GM19397 (cell line): ENCODE results near the gene EIF1B.

ENCODE experiments used
- ATAC-seq: cut with Tn5 transposase; IDR thresholded peaks from one replicate; pipeline ENCODE4 v1.9.1; 2021; ENCODE audit warnings: mild to moderate bottlenecking, moderate library complexity; ENCODE audit not compliant: unreplicated experiment

EIF1B gene

DNA sequence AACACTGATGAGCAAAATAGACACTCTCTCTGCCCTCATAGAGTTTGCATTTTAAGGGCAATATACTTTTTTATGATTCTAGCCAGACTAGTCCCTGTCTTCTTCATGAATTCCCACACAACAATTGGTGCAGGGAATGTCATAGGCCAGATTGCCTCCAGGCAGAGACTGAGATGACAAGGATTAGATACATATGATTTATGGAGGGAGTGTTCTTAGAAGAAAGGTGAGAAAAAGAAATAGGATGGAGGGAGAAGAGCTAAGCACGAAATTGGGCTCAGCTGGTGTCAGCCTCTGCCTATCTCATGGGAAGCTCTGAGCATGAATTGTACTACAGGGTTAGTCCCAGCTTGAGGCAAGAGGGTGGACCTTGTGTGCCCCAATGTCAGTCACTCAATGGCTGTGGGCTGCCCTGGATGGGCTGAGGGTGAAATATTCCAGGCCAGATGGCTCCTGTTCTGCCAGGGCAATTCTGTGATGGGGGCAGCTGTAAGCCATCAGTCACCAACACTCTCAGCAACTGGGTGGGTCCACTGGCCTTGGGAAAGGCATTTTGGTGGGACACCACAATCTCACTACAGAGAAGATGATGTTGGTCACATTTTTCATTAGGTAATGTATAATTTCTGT is 31.1 kb downstream of the EIF1B start:
- ATAC-seq, result no peak

DNA sequence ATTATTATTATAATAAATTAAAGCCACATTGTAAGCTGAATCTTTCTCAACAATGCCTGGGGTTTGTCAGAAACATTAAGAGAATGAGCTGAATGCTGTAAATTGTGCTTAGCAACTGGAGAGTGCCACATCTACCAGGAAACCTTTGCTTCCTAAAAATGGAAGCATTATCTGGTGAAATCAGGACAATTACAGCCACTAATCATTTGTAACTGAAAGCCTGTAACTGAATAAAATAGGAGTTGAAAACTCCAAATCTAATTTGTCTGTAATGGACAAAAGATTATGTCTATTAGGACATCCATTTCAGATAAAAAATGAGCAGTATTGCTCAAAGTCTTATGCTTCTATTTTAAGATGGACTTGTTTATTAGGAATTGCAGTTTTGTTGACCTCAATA is 32.2 kb downstream of the EIF1B start:
- no peak for ATAC-seq

DNA sequence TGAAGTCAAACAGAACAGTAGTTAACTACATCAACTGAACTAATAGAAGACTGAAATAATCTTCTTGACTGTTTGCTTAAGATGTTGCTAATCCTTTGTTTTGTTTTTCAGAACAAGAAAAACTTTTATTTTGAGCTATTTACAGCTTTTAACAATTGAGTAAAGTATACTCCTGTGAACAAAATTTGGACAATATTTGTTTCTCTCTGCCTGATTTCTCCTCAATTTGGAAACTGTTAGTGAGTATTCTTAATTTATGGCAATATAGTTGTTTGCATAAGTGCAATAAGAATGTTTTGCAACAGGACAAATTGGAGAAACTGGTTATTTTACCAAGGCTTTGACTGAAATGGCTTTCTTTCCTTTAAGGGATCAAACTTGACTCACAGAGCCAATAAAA is 41.0 kb downstream of the EIF1B start:
- ATAC-seq, result no peak

DNA sequence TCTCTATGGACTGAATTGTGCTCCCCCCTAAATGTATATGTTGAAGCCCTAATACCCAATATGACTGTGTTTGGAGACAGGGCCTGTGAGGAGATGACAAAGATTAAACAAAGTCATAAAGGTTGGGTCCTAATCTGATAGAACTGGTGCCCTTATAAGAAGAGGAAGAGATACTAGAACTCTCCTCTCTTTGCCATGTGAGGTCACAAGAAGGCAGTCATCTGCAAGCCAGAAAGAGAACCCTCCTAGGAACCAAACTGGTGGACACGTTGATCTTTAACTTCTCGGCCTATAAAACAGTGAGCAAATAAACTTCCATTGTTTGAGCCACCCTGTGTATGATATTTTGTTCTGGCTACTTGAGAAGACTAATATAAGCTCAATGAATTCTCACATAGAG is 45.9 kb downstream of the EIF1B start:
- ATAC-seq, result no peak

DNA sequence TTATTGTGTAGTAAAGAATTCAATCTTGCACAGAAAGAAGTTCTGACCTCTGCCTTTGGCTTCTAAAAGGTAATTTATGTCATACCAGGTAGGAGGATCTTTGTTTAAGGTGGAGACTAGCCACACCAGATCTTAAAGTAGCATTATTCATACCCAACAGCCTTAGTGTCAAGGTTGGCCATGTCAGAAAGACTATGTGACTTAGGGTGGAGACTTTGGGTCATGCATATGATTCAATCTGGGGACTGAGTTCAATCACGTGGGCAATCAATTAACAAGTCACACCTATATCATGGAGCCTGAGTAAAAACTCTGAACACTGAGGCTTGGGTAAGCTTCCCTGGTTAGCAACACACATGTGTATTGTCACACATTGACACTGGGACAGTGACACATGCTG is 48.9 kb downstream of the EIF1B start:
- ATAC-seq, result no peak
